Stimulated activated CD4-positive, alpha-beta T cell treated with anti-CD3 and anti-CD28 coated beads, TNF-alpha, amount 100 ng/mL, for 1 hour (primary cell): ENCODE measurements around the gene URB1.

Experiments used
- DNase-seq, 3 donors: peaks; one replicate each; pipeline ENCODE4 v3.0.0-alpha.2; 2020; ENCODE audit warnings: low read depth in 3 of 3, low spot score in 1 of 3

URB1 gene

DNA sequence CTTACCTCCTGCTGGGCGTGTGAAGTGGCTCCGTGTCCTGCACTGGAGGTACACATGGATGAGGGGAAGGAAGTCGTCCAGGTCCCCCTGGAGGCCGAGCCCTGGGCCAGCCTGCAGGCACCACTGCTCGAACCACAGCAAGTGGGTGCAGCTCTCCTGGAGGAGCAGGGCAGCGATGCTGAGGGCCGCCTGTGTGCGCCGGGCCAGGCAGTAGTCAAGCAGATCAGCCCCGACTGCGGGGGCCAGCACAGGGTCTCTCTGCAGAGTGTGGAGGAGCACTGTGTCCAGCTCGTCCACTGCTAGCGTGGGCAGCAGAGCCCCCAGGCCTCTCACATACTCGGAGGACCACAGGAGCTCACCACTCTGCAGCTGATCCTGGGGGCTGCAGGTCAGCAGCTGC lies 45.9 kb downstream of the URB1 start:
- DNase-seq = no peak

DNA sequence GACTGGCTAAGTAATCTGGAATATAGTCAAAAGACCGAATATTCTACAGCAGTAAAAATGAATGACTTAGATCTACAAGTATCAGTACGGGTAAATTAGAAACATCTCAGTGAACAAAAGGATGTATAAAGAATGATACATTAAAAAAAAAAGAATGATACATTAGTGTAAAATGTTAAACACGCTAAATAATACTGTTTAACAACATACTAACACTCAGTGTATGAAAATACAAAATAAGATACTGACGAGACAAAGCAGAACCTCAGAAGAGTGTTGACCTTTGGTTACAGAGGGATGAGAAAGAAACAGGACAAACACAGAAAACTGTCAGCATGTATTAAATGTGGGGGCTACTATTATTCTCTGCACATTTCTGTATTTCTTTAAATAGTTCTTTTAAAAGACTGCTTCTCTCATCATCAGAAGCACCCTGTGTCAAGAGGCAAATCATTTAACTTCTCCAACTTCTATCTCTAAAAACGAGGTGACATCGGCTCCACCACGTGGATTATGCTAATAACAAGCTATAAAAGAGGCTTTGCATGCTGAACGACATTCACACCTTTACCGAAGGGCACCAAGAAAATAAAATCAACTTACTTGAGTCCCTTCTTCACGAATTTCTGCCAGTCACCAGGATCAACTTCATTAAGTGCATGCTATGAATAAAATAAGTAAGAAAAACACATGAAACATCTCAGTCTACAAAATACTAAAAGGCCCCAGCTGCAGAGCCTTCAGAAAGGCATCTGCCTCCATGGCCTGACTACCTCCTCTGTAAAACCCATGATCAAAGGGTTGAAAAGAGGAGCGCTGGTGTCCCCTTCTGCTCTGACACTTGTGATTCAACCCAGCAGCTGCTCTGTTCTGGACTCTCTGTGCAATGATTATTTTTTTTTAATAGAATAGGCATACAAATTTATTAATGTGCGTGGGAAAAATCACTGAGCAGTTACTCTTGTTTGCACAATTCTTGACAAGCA lies 51.7 kb downstream of the URB1 start:
- no peak for DNase-seq

DNA sequence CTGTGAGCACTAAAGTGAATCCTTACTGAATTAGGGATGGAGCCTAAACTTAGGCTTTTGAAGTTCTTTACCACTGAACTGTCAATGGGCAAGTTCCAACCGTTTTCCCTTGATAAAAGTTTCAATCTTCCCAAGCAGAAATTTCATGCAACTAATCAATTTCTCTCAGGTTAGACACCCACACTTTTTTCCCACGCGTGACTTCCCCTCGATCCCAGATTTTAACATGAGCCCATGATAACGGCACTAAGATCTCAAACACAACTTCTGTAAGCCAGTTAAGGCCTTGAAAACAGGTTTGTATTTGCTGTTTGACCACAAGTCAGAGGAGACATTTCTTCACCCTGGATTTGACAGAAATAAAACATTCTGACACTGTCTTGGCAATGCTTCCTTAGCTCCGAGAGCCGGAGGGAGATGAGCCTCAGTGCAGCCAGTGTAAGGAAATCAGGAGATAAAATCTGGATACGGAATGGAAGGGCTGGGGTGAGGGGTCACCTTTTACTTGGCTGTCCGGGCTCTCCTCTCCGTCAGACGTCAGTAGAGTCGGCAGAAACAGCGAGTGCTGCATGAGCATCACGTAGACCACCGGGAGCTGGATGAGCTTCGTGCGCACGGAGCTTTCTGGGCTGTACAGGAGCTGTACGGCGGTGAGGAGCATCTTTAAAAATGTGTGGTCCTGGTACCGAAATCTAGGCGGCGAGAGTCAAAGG lies 54.4 kb downstream of the URB1 start:
- no peak for DNase-seq

DNA sequence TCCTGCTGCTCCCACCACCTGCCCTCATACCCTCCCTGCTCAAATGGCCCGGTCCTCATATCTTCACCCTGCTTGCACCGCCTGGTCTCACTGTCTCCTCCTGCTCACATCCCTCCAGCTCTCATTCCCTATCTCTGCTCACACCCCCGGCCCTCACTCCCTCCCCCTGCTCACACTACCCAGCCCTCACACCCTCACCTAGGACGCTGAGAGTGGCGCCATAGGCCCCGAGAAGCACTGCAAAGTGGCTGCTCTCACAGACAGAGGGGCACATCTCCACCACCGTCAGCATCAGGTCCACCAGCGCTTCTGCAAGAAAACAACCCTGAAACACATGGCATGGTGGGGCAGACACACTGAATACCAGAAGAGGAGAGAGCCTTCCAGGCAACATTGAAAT lies 55.6 kb downstream of the URB1 start:
- no peak for DNase-seq

DNA sequence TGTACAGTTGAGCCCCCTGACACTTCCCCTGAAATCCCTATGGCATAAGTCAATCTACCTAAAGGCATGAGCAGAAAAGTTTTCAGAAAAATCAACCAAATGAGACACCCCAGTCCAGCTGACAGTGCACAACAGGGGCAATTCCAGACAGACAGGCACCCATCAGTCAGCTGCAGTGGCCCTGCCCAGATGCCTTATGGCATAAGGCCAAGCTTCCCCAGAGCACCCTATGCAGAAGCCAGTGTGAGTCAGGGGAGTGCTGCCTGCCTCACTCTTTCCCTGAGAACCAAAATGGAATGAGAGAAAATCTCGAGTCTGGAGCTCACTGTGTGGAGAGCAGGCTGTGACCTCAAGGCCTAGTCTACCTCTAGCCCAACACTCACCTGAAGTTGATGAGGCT lies 56.1 kb downstream of the URB1 start:
- no peak for DNase-seq

DNA sequence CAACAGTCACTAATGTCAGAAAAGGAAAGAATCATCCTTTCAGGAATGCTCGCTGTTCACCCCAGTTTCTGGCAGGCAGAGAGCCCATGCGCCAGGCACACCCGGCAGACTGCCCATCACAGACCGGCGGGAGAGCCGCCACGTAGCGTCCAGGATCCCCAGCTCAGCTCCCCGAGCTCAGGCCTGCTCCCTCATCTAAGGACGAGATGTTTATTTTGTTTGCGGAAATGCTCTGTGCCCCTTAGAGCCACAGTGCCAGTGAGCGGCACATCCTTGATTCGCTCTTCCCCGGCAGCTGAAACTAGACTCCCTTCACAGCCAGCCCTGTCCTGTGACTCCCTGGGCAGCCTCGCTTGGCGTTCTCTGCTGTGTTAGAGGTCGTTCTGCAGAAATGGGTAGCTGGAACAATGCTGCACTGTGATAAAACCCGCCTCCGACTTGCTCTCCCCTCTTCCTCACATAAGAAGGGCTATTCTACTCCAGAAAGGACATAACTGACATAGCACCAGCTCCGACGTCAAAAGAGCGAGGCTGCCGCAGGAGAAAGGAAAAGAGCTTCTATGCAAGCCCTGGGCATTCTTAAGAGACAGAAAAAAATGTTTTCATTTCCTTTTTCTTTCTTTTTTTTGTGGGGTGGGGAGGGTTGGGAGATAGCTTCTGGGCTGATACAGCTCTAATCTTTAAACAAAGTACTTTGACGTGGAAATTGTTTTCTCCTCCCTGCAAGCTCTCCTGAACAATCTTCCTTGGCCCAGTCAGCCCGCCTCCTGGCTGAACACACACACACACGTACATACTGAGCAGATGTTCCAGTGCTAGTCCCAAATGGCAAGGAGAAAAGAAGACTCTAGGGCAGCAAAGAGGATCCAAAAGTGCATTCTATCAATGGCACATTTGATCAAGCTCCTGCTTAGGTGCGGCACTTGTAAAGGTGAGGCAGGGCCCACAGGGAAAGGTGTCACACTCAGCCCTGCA lies 56.9 kb downstream of the URB1 start:
- DNase-seq = no peak

DNA sequence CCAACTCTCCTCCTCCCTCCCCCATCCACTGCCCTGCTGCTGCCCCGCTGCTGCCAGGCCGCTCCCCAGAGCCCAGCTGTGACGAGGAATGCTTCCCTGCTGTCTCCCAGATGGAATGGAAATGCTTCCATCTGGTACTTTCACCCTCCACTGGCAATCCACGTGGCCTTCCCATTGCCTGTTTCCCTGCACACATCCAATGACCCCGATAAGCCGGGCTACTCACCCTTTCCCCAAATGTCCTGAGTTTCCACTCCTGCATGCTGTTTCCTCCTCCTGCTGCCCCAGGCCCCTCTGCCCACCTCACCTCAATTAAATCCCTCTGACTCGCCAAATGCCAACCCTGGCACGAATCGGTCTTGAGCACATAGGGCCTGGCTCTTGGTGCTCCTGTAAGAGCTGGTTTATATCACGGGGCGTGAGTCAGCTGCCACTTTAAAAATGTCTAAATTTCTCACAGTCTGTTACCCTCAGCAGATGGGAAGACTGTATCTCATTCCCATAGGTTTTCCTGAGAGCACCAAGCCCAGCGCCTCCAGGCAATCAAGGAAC lies 57.8 kb downstream of the URB1 start:
- DNase-seq = no peak

DNA sequence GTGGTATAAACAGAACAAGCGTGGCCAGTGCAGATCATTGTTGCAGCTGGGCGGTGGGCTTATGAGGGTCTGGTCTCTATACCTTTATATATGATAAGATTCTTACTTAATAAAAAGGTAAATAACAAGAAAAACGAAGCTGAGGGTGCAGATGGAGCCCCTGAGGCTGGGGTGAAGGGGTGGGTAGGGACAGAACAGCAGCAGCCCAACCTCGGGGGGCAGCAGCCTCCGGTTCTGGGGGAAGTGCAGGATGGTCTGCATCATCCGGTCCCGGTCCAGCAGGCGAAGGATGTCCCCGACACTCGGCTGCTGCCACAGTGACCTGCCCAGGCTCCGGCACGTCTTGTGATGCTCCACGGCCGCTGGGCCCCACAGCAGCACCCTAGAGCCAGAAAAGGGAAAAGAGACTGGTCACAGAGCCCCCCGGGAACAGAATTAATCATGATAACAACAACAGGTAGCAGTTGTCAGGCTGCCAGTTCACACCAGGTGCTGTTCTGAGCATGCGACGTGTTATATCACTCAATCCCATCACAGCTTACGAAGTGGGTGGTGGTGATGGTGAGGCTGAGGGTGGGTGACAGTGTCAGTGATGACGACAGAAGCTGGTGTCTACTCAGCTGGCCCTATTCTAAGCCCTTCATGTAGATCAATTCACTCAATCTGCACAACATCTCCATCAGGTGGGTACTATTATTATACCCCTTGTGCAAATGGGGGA lies 58.7 kb downstream of the URB1 start:
- DNase-seq = no peak

DNA sequence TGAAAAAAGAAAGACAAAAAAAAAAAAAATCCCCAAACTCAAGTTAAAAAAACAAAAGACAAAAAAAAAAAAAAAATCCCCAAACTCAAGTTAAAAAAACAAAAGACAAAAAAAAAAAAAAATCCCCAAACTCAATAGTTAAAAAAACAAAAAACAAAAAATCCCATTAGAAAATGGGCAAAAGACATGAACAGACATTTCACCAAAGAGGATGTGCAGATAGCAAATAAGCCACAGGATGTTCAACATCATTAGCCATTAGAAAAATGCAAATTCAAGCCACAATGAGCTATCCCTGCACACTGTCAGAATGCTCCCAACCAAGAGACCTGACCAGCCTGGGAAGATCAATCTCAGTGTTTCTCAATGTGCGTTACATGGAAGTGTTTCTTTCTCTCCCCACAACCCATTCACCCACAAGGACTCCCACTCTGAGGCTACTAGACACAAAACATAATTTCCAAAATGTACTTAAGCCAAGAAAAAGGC lies 60.3 kb downstream of the URB1 start:
- DNase-seq = no peak

DNA sequence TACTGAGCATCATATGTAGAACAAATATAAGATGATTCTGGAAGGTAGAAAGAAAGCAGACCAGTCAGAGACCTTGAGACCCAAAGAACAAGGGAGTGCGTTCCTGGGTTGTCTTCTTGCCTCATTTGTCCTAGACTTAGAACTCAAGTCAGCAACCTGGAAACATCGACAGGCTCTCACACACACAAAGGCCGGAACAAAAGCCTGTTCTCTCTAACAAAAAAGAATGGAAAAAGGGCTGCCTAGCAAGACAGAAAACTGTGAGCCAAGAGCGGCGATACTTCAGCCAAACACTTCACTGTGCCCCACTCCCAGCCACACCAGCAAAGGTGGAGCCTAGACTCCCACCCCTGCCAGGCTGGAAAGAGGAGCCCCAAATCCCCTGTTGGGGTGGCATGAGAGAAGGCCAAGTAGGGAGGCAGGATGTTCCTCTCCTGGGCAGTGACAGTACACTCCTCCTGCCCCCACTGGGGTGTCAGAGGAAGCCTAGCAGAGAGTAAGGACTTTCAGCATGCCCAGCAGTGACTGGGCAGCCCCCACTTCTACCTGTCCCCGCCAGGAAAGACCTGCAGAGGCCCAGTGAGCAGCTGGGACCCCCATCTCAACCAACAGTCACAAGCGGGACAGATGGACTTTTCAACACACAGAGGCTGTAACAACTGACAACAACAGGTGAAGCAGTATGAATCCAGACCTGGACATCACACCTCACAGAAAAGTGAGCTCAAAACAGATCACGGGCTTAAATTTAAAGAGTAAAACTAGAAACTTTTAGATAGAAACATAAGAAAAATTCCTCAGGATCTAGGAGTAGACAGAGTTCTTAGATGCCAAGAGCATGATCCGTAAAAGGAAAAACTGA lies 61.1 kb downstream of the URB1 start:
- no peak for DNase-seq

DNA sequence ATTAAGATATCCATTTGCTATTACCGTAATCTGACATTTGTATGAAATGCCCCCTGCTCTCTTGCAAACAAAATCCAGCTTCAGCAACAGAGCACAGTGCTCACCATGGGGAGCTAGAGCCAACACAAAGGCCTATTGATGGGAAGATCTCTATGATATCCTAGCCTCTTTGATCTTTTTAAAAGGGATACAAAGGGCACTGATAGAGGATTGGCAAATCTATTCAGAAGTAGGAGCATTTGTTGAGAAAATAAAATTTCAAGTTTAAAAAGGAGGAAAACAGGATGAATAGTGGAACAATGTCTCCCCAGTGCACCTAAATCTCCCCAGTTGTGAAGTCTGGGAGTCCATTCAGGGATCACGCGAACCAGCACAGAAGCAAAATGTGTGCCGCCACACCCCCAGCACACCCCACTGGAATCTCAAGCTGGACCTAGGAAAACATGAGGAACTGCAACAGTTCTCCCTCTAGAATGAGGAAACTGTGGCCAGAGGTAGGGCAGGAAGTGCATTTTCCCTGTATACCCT lies 62.0 kb downstream of the URB1 start:
- no peak for DNase-seq

DNA sequence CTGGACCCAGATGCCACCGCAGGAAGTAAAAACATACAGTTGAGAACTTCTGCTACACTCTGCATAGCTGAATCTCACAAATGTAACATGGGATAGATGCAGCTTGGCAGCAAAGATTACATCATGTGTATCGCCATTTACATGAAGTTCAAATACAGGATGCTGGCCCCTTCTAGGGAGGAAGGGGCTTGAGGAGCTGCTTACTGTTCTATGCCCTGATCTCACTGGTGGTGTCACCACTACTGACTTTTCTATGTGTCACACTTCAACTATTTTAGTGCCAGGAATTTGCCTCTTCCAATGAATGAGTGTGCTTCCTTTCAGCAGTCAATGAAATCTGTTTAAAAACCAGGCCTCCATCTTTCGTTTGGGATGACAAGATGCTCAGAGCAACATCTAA lies 63.0 kb downstream of the URB1 start:
- no peak for DNase-seq

DNA sequence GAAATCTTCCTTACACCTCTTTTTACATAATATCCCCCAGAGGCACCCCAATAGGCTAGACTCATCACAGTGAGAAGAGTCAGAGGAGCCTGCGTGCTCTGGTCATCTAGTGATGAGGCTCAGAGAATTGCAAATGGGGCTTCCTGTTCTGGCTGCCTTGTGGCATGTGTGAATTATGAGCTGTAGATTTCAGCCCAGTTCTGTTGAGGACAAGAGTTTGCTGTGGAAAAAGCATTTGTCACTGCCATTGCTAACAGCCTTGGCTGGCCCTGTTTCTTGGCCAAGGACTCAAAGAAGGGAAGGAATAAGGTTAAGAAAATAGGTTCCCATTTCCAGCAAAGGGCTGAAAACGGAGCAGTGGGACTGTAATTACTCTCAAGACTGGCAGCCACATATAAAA lies 63.5 kb downstream of the URB1 start:
- no peak for DNase-seq

DNA sequence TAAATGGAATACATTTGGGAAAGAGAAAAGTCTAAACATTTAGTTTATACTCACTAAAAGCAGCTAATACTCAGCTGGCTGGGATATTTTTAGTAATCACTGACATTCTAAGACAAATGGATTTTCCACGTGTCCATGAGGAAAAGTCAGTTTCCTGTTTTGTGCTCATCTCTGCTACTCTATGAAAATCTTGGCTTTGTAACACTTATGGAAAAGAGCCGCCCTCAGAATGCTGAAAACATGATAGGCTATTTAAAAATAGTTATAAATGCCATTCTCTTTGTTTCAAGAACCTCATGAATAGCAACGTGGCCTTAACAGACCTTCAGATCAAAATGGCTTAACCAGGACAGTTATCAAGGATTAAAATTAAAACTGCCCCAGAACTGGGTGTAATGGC lies 64.2 kb downstream of the URB1 start:
- no peak for DNase-seq

DNA sequence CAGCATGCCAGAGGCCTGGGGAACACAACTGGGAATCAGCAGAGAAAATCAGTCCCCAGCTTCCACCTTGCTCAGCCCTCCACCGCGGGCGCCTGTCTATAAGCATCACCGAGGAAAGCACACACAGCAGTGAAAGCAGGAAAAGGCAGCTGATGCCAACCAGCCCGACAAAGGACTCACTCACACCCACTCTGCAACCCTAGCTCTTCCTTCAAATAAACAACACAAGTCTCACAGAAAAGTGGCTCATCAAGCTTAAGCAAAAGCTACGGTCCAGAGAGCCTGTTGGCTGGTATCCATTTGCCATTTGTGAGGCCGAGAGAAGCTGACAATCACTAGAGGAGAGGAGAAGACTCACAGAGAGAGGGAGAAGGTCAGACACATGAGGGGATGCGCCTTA lies 67.1 kb downstream of the URB1 start:
- DNase-seq = no peak

DNA sequence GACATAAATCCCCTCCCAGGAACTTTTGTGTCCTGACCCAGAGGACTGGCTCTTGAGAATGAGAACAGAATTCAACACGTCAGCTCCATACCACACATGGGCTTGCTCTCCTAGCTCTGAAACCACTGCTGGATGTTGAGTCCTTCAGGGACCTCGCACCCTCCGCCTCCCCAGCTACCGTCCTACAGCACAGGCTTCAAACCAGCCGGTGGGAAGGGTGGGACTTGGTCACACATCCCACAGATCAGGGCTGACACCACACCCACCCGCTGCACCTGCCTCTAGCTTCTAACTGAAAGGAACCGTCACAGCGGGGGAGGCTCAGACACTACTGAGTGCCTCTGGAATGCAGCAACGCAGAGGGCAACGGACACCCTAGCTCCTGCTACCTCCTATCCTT lies 70.1 kb downstream of the URB1 start:
- DNase-seq = no peak

DNA sequence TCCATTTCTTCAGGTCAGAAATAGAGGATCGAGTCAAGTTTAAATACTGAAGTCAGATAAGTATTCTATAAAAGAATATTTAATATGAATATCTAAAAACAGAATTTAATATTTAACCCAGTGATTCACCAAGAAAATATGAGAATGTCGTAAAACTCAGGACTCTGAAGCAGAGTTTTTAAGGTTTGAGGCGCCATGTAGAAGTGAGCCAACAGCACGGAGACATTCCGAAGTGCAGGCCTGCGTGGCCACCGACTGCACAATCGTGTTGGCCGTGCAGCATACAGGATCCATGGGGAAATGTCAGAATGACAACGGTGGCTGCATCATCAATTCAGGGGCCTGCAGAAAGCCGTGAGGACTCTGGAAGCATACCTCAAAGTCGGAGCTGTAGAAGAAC lies 70.7 kb downstream of the URB1 start:
- no peak for DNase-seq

DNA sequence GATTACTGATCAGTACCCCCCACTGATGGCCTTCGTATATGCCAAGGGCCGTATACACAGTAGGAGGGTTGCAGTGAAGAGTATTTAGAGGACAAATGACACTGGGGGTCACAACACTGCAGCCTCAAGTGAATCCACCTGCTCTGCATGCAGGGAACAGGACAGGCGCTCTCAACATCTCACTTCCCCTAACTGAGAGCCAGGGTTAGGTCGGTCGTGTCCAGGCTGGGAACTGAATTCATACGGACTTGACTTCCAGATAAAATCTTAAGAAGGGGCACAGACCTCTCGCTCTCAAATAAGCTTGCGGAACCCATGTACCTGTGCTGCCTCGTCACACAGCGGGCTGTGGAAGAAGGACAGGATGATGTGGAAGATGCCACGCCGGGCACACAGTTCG lies 71.3 kb downstream of the URB1 start:
- DNase-seq = no peak

DNA sequence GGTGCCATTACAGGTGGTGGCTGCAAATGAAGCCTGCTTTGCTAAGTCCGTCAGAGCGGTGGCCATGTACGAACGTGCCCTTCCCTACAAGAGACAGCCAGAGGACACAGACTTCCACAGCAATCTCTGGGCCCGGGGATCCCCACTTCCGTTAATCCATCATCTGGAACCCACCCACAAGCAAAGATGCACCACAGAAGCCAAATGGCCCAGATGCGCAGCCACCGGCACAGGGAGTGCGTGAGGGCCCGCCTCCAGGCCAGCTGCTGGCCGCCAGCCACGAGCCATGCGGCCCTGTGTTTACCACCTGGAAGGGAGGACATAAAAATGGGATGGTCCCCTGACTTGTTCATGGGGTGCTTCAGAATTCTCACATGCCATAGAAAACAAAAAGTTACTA lies 72.1 kb downstream of the URB1 start:
- no peak for DNase-seq
